Hippocampal formation (tissue), 2 donors: ENCODE data around the gene MAPK10.
"Not testable (repeated sequence)": the region's sequence is repeated elsewhere in the genome, so short reads cannot be mapped to it uniquely, and the experiment has no call there.

ENCODE experiments used
- DNase-seq, 2 donors: peaks; one replicate each; lab custom pipeline; 2025; lab: John Stamatoyannopoulos, UW

The MAPK10 gene

GRCh38 chr4:86107112-86107511 is 252.7 kb downstream of the MAPK10 start:
- DNase-seq: no peak

- DNase-seq: no peak
These were observed 253.4 kb downstream of the MAPK10 start for GRCh38 chr4:86106475-86106874.

- DNase-seq: no peak
These were observed 258.0 kb downstream of the MAPK10 start for GRCh38 chr4:86101841-86102240.

- DNase-seq: no peak
These were observed 258.4 kb downstream of the MAPK10 start for GRCh38 chr4:86101410-86101809.

GRCh38 chr4:86100539-86101215 is 259.2 kb downstream of the MAPK10 start:
- DNase-seq: no peak

- no peak for DNase-seq
These were observed 260.5 kb downstream of the MAPK10 start for GRCh38 chr4:86099348-86099747.

GRCh38 chr4:86098691-86099090 is 261.2 kb downstream of the MAPK10 start:
- DNase-seq: no peak

- no peak for DNase-seq
These were observed 263.5 kb downstream of the MAPK10 start for GRCh38 chr4:86096373-86096772.

- no peak for DNase-seq
These were observed 267.2 kb downstream of the MAPK10 start for GRCh38 chr4:86092684-86093083.

GRCh38 chr4:86091201-86091600 is 268.7 kb downstream of the MAPK10 start:
- no peak for DNase-seq

- no peak for DNase-seq
These were observed 270.0 kb downstream of the MAPK10 start for GRCh38 chr4:86089781-86090323.

- no peak for DNase-seq
These were observed 270.8 kb downstream of the MAPK10 start for GRCh38 chr4:86089053-86089452.

- not testable (repeated sequence) for DNase-seq
These were observed 284.1 kb downstream of the MAPK10 start for GRCh38 chr4:86075796-86076195.

GRCh38 chr4:86060341-86060740 is 299.5 kb downstream of the MAPK10 start:
- no peak for DNase-seq

GRCh38 chr4:86058621-86059020 is 301.2 kb downstream of the MAPK10 start:
- no peak for DNase-seq

- no peak for DNase-seq
These were observed 304.0 kb downstream of the MAPK10 start for GRCh38 chr4:86055898-86056297.

GRCh38 chr4:86054286-86055032 is 305.4 kb downstream of the MAPK10 start:
- no peak for DNase-seq

- DNase-seq: no peak
These were observed 309.4 kb downstream of the MAPK10 start for GRCh38 chr4:86050496-86050895.

- no peak for DNase-seq
These were observed 311.4 kb downstream of the MAPK10 start for GRCh38 chr4:86048426-86048825.

- DNase-seq: no peak
These were observed 315.3 kb downstream of the MAPK10 start for GRCh38 chr4:86044593-86044985.

GRCh38 chr4:86043755-86044592 is 315.9 kb downstream of the MAPK10 start:
- peak in 1 of 2 donors; percentile 42 for DNase-seq

GRCh38 chr4:86038037-86038436 is 321.8 kb downstream of the MAPK10 start:
- DNase-seq: no peak
